Measurements from ENCODE around the gene OR51G2. TPM values are rescaled to one million over a fixed set of nuclear protein-coding genes. Genes with fewer than 3 reads are reported as not detected.

The OR51G2 gene
- total RNA-seq, 4 donors from 2014 or later, result not detected

GRCh38 chr11:4890279-4890678 lies 28.9 kb downstream of the OR51G2 start:
- Histone ChIP-seq H3K36me3 (no peaks in the 10 kb centered on the region), H3K4me1 (no peaks in the 10 kb centered on the region), H3K27me3 (no peaks in the 10 kb centered on the region), H3K4me3 (no peak overlapping the region), H3K27ac (no peak overlapping the region), H3K9me3 (no peaks in the 10 kb centered on the region)
- WGBS, 2 donors, result 87 to 96% methylated on average over 2 of the region's 2 CpGs
- no peak for DNase-seq (ENCODE audit: low spot score in 2 of 2)
- TF ChIP-seq EP300 (IDR thresholded peaks at IDR 0.05), result no peak
- TF ChIP-seq CTCF (IDR thresholded peaks at IDR 0.05), result no peak
- no peak for TF ChIP-seq POLR2A (IDR thresholded peaks at IDR 0.05)

GRCh38 chr11:4887591-4887990 lies 31.6 kb downstream of the OR51G2 start:
- H3K4me1 ChIP-seq, result no peaks in the 10 kb centered on the region
- 0 to 2% methylated on average over 1 of the region's 1 CpG for WGBS, 2 donors
- no peak overlapping the region for H3K27ac ChIP-seq
- H3K4me3 ChIP-seq, result no peak overlapping the region
- TF ChIP-seq CTCF (IDR thresholded peaks at IDR 0.05) (no peak), POLR2A (IDR thresholded peaks at IDR 0.05) (no peak), EP300 (IDR thresholded peaks at IDR 0.05) (no peak)
- H3K27me3 ChIP-seq, result no peaks in the 10 kb centered on the region
- DNase-seq (ENCODE audit: low spot score in 2 of 2), result no peak
- no peaks in the 10 kb centered on the region for H3K36me3 ChIP-seq
- no peaks in the 10 kb centered on the region for H3K9me3 ChIP-seq

GRCh38 chr11:4886186-4886585 lies 33.0 kb downstream of the OR51G2 start:
- Histone ChIP-seq H3K36me3 (no peaks in the 10 kb centered on the region), H3K4me1 (no peaks in the 10 kb centered on the region), H3K9me3 (no peaks in the 10 kb centered on the region), H3K27ac (no peak overlapping the region), H3K4me3 (no peak overlapping the region), H3K27me3 (no peaks in the 10 kb centered on the region)
- DNase-seq (ENCODE audit: low spot score in 2 of 2), result no peak
- TF ChIP-seq CTCF (IDR thresholded peaks at IDR 0.05), result no peak
- TF ChIP-seq POLR2A (IDR thresholded peaks at IDR 0.05), result no peak
- no peak for TF ChIP-seq EP300 (IDR thresholded peaks at IDR 0.05)
- 63 to 78% methylated on average over 3 of the region's 3 CpGs for WGBS, 2 donors

GRCh38 chr11:4884361-4884760 lies 34.8 kb downstream of the OR51G2 start:
- H3K4me1 ChIP-seq, result no peaks in the 10 kb centered on the region
- no peaks in the 10 kb centered on the region for H3K36me3 ChIP-seq
- H3K4me3 ChIP-seq, result no peak overlapping the region
- no peaks in the 10 kb centered on the region for H3K27me3 ChIP-seq
- no peak for TF ChIP-seq CTCF (IDR thresholded peaks at IDR 0.05)
- TF ChIP-seq EP300 (IDR thresholded peaks at IDR 0.05), result no peak
- no peak for TF ChIP-seq POLR2A (IDR thresholded peaks at IDR 0.05)
- no peak for DNase-seq (ENCODE audit: low spot score in 2 of 2)
- 45 to 56% methylated on average over 3 of the region's 3 CpGs for WGBS, 2 donors
- H3K27ac ChIP-seq, result no peak overlapping the region
- no peaks in the 10 kb centered on the region for H3K9me3 ChIP-seq

GRCh38 chr11:4882543-4882942 lies 36.6 kb downstream of the OR51G2 start:
- H3K27ac ChIP-seq, result no peak overlapping the region
- no peak for DNase-seq (ENCODE audit: low spot score in 2 of 2)
- no peak overlapping the region for H3K4me3 ChIP-seq
- no peak for TF ChIP-seq POLR2A (IDR thresholded peaks at IDR 0.05)
- no peak for TF ChIP-seq CTCF (IDR thresholded peaks at IDR 0.05)
- no peak for TF ChIP-seq EP300 (IDR thresholded peaks at IDR 0.05)
- H3K4me1 ChIP-seq, result no peaks in the 10 kb centered on the region
- no peaks in the 10 kb centered on the region for H3K36me3 ChIP-seq
- no peaks in the 10 kb centered on the region for H3K27me3 ChIP-seq
- H3K9me3 ChIP-seq, result no peaks in the 10 kb centered on the region
- 89 to 90% methylated on average over 5 of the region's 5 CpGs for WGBS, 2 donors
